ENCODE results near the gene LBHD1.
"Not testable (repeated sequence)": the region's sequence is repeated elsewhere in the genome, so short reads cannot be mapped to it uniquely, and the experiment has no call there.

LBHD1 gene

DNA sequence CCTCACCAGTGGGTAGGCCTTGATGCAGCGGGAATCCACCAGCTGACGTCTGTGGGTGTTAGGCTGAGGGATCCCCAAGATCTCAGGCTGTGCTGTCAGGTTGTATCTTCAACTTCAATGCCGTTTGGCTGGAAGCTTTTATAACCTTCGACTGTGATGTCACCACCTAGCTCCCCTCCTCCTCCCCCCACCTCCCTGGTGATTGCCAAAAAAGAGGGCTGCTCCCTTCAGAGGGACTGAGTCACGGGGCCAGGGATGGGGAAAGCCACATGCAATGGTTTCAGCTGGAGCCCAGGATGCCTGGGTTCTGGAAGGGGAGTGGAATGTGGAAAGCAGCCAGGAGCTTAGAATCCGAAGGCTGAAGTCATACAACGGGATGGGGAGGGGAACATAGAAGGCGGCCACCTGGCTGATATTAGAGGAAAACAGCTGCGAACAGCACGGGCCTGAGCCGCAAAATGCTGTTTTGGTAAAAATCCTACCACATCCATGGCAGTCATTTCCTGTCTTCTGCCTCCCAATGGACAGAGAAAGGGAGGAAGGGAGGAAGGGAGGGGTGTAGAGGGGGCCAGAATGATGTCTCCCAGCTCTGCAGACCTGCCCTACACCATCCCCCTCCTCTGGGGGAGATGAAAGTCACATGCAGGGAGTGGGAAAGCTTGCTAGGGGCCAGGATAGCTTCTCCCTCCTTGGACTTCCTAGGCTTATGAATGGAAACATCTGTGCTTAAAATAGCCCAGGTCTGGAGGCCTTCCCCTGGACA, 17.5 kb upstream of the LBHD1 start, which contains the start of gene LRRN4CL:
LRRN4CL (minus strand) TSS at position 110 of the 763 bp plus-strand sequence. CDS start 1,022 bp downstream, outside the sequence.
- no peak for FAIRE-seq

DNA sequence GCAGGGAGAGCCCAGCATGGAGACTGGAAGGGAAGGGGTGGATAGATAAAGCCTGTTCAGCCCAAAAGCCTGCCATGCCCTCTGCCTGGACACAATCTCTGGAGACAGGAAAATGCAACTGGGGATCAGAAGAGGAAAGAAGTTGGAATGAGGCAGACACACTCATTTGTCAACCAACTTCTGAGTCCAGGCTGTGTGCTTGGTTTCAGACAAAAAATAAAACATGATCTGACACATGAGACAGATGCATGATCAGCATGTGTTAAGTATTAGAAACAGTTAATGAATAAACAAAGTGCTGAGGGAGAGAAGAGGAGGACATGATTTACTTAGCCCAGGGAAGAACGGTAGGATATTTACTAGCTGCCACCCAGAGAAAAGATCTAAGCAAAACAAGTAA, 16.4 kb upstream of the LBHD1 start:
- FAIRE-seq: no peak

DNA sequence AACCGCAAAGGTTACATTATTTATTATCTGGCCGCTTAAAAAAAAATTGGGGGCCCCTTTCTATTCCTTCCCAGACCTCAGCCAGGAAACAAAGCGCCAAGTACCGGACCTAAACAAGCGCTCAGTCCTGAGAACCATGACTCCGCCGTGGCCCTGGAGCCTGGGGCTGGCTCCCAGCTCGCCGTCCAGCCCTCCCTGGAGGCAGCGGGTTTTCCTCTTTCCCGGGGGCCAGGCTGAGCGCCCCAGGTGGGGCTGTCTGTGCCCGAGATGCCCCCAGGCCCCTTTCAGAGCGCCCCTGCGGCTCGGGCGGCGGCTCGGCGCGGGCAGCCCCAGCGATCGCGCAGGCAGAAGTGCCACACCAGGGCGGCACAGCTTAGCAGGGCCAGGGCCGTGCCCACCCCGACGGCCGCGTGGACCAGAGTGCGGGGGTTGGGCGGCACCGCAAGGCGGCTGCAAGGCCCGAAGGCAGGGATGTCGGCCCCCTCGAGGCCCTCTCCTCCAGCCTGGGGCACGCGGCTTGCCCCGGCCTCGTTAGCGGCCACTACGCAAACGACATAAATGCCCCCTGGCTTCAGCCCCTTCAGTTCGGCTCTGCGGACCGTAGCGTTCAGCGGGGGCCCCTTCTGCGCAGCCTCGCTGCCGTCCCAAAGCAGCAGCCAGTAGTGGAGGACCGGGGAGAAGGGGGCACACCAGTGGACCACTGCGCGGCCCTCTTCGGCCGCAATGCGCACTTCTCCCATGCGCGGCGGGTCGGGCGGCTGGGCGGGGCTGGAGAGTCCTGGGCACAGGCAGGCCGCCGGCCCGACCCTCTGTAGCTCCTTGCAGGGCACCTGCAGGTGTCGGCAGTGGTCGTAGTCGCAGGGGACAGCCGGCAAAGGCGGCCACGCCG, 15.7 kb upstream of the LBHD1 start:
- FAIRE-seq: no peak

DNA sequence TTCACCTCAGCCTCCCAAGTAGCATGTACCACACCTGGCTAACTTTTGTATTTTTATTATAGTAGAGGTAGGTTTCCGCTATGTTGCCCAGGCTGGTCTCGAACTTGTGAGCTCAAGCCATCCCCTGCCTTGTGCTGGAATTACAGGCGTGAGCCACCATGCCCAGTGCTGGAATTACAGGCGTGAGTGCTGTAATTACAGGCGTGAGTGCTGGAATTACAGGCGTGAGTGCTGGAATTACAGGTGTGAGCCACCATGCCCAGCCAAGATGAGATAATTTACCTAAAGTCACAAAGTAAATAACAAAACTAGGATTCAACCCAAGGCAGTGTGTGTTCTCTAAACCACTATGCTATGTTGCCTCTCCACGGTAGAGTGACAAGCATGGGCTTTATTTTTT, 10.5 kb upstream of the LBHD1 start:
- FAIRE-seq: no peak

DNA sequence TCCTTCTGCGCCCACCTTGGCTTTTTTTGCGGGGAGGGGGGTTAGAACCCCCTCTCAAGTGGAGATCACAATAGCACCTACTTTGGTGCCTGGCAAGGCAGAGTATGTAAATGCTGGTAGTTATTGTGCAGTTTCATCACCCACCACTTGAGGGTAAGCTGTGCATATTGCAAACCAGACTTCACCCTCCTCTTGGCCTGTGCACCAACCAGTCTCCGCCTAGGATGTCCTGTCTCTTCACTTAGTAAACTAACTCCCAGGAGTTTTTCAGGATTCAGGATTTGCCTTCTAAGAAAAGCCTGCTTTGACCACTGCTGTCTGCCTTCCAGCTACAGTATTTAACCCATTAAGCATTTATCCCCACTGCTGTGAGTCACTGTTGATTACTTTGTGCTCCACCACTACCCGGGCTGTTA, 8.8 kb upstream of the LBHD1 start:
- FAIRE-seq: no peak

DNA sequence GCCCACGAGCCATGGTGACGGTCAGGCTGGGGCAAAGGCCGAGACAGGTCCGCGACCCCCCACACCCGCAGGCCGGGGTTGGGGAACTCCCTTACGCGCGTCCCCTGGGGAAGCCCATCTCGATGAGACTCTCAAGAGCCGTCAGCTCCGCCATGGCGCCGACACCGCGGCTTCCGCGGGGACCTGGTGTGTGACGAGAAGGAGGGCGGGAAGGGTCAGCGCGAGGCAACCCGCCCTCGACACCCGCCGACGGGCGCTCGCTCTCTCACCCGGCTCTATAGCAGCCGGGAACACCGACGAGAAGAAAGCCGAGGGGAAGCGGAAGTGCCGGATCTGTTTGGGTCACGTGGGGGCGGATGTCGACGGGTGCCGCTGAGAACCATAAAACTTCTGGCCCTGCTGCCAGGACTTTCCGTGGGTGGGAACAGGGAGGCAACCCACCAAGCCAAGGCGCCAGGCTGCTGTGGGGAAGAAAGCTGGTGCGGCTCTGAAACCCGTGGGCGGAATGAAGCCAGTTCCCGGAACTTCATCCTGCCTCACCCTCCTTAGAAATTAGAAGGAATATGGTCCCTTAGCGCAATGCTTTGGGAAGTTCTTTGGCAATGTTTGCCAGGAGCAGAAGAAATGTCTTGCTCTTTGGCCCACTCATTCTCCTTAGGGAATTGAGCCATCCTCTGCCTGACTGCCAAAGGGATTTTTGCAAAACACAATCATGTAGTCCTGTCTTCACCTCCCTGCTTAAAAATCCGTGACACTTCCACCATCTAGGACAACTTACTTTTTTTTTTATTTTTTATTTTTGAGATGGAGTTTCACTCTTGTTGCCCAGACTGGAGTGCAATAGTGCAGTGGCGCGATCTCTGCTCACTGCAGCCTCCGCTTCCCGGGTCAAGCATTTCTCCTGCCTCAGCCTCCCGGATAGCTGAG, 7.0 kb upstream of the LBHD1 start, which contains the start of gene UBXN1:
UBXN1 (minus strand) TSS at position 304 of the 927 bp plus-strand sequence; CDS start at position 154, 150 bp downstream.
- FAIRE-seq: no peak

DNA sequence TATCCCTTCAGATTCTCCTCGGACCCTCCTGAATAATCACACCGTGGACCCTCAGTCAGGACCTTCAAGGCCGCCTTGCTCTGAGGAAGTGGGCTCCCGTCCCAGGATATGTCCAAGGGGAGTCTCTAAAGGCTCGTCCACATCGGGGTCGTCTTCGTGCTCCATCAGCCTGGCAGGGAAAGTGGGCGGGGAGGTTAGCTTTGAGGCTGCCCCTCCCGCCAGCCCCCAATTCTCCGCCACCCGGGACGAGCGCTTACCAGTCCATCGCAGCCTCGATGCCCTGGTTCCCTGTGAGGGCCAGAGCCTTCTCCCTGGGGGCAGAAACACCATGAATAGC, 6.3 kb upstream of the LBHD1 start:
- FAIRE-seq: no peak

DNA sequence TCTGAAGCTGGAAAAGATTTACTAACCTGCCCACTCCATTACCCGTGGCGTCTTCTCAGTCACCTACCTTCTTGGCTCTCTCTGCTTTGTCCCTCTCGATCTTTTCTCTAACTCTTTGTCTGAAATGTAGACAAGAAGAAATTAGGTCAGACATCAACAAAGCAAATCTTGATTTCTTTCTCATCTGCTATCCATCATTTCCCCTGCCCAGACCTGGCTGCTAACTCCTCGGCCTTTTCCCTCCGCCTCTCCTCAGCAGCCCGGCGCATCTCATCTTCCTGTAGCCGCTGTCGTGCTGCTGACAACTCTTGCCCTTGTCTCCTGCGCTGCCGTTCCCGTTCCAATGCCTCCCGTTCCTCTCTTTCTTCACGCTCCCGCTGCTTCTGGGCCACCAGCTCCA, 5.6 kb upstream of the LBHD1 start:
- FAIRE-seq: no peak

DNA sequence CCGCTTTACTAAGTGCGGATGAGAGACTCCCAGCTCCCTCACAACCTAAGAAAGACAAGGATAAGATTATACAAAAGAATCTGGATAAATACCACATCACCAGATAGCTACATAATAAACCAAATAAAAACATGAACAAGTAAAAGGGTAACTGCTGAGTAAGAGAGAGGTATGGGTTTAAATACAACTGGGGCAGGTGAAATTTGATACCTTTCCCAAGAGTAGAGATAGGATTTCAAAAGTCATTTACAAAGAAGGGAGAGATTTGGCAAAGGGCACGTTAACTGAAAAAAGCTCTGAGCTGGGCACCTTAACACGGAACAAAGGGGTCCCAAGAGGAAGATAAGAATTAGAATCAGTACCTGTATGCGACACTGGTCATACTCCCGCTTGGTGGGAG, 5.1 kb upstream of the LBHD1 start:
- no peak for FAIRE-seq

DNA sequence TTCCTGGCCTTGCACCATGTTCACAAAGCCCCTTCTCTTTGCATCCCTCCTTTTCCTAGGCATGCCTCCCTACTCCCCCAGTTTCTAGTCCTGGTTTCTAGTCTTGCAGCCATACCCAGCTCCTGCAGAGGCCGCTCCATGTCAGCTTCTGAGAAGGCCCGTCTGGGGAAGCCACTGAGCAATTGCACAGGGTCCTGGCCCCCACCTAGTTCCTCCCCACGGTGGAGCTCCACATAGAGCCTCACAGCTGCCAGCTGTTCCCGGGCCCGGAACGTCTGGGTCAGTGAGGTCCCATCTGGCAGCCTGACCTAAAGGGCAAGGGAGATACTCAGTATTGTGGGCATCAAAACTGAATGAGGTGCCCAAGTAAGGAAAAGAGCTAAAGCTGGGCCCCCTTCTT, 4.6 kb upstream of the LBHD1 start:
- FAIRE-seq: no peak

DNA sequence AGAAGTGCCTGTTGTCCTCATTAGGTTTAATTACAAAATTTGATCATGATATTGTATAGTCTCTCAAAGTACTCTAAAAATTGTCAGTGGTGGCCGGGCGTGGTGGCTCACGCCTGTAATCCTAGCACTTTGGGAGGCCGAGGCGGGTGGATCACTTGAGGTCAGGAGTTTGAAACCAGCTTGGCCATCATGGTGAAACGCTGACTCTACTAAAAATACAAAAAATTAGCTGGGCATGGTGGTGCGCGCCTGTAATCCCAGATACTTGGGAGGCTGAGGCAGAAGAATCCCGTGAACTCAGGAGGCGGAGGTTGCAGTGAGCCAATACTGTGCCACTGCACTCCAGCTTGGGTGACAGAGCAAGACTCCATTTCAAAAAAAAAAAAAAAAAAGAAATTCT, 3.3 kb upstream of the LBHD1 start:
- not testable (repeated sequence) for FAIRE-seq

DNA sequence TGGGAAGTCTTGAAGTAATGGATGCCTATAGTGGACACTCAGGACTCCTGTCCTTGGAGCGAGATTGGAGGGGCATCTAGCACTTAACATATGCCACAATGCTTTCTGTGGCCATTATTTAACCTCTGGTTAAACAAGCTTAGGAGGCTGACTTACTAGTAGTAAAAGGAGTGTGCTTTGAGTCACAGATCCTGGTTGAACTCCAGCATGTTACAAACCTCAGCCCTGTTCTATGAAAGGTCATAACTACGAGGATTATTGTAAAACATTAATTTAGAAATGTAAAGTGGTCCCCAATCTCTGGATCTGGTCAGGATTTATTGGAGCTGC, 1.1 kb upstream of the LBHD1 start:
- FAIRE-seq: no peak

DNA sequence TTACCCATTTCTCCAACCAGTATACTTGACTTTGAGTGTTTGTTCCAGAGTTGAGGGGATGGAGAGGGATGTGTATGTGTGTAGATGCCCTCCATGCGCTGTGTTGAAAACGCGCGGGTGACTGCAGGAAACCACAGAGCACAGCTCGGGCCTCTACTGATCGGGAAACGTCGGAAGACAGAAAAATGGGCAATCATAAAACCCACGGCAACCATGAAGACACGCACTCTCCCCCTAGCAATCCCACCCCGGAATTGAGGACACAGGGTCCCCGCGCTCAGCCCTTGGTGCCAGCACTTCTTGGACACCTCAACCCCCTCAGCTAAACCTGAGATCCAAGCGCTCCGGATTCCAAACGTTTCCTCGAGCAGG, 845 bp downstream of the LBHD1 start:
- FAIRE-seq: no peak

DNA sequence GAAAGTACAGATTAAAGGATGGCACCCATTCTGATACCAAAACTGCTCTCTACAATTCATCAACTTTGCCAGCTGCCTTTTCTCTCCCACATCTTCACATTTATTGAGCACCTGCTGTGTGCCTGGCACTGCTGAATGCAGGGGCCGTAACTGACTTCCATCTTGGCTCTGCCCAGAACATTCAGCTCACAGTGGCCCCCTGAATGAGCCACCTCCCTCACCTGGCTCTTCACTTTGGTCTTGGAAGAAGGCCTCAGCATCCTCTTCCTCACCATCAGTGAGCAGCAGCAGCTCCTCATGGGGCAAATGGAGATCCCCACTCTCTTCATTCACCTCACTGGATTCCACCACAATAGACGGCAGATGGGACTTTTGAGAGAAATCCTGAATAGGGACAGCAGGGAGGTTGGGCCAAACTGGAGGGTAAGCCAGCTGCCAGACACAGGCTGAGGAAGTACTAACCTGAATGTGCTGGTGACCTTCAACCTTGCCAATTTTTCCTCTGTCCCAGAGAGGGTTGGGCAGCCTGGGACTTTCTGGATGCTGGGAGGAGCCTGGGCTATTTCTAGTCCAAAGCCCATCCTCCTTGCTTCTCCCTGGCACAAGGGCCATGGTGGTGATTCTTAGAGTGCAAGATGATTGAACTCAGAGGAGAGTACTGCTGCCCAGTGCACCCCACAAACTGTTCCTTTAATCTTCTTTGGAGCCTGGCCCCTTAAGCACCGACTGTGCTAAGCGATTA, 2.5 kb downstream of the LBHD1 start:
- FAIRE-seq: no peak

DNA sequence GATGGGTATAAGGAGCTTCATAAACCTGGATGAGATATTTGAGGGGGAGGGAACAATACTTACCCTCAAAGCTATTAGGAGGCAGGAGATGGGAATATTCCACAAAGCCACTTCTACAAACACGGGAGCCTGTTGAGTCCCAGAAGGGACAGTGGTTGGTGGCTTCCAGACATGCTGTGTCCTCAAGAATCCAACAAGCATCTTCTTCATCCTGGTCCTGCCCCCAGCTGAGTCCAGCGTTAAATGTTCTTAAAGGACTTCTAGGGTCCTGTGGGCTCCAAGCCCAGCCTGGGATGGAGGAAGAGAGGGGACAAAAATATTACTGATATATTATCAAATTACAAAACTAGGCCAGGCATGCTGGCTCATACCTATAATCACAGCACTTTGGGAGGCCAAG, 4.6 kb downstream of the LBHD1 start:
- no peak for FAIRE-seq

DNA sequence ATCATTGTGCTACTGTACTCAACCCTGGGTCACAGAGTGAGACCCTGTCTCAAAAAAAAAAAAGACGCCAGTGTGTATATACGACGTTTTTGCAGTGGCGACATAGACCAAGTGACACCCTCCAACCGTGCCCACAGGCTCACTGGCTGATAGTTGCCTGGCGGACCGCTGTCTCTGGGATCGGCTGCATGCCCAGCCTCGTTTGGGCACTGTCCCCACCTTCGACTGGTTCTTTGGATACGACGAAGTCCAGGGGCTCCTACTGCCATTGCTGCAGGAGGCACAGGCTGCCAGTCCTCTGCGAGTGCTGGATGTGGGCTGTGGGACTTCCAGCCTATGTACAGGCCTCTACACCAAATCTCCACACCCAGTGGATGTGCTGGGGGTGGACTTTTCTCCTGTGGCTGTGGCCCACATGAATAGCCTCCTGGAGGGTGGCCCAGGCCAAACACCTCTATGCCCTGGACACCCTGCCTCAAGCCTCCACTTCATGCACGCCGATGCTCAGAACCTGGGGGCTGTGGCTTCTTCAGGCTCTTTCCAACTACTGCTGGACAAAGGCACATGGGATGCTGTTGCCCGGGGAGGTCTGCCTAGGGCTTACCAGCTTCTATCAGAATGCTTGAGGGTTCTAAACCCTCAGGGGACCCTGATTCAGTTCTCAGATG, 5.7 kb downstream of the LBHD1 start:
- FAIRE-seq: no peak

DNA sequence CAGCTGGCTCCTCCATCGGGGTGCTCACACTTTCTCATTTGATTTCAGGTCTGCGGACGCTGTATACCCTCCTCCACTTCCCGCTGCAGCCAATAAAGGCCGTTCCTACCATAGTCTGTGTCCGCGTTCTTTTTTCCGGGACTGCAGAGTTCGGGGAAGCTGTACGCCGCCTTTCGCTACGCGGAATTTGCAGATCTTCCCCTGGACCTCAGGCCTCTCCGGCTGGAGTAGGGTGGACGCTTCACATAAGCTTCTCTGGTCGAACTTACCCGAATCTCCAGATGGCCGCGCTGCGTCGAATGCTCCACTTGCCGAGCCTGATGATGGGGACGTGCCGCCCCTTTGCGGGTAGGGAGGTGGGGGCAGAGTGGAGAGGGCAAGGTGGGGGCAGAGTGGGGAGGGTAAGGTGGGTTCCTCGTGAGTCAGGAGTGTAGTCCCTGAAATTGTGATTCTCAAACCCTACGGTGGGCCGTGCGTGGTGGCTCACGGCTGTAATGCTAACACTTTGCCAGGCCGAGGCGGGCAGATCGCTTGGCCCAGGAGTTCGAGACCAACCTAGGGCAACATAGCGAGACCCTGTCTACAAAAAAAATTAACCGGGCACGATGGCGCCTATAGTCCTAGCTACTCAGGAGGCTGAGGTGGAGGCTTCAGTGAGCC, 6.3 kb downstream of the LBHD1 start:
- no peak for FAIRE-seq

DNA sequence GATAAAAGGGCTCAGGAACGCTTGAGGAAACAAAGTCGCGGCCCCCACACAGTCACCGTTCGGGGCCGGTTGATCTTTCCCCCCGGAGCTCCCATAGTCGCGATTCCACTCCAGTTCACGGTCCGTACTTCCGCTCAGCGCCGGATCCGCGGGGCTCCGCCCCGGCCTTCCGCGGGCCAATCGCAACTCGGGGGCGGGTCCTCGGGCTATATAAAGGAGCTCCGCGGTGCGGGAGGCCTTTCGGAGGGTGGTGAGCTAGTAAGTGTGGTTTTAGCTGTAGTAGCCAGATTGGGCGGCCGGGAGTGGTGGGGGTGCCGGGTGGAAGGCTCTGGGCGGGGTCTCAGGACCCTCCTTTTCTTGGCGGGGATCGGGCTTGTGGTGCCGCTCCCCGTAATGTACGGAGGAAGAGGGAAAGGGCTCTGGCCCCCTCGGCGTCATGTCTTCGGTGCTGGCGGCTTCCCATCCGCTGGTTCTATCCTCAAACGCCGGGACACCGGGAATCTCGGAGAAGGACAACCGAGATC, 6.9 kb downstream of the LBHD1 start, which contains the start of the genes C11orf98 and CSKMT:
C11orf98 (minus strand) TSS at position 136 of the 524 bp plus-strand sequence; CDS start at position 95, 41 bp downstream.
CSKMT (plus strand) TSS at position 238 of the 524 bp plus-strand sequence. CDS start 568 bp downstream, outside the sequence.
- no peak for FAIRE-seq

DNA sequence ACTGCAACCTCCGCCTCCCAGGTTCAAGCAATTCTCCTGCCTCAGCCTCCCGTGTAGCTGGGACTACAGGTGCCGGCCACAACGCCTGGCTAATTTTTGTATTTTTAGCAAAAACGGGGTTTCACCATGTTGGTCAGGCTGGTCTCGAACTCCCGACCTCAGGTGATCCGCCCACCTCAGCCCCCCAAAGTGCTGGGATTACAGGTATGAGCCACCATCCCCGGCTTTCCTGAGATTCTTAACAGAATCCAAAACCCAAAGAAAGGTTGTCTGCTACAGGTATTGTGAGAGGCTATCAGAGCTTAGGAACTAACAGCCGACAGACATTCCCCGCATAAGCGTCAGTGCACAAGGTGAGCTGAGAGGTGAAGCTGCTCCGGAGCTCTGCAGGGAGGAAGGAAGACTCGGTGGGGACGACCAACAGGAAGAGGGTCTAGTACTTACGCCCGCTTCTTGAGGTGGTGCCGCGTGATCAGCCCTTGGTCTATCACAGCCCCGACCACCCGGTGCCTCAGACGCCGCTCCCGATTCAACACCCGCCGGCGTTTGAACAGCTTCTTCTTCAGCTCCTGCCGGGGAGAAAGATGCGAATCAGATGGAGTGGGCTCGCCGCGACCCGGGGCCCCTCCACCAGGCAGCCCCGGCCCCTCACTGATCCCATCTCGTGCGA, 7.5 kb downstream of the LBHD1 start:
- FAIRE-seq: no peak

DNA sequence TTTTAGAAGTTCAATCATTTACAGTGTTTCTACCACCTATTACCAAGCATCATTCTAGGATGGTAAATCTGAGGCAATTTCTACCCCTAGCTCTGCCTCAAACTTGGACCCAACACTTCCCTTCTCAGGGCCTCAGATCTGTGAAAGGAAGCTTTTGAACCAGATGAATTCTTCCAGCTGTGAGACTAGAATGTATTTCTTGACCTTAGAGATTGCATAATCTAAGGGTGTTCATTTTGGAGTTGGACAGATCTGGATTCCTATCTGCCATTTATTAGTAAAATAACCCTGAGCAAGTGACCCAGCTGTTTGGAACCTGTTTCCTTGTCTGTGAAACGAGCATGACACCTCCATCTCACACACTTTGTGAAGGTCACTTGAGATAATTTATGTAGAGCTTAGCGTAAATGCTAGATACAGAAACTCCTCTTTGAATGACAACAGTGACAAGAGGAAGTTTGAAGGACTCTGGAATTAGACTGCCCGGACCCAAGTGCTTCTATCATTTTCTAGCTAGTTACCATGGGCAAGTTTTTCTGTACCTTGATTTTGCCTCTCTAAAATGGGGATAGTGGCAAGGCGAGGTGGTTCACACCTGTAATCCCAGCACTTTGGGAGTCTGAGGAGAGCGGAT, 15.2 kb downstream of the LBHD1 start:
- FAIRE-seq: no peak
